Activated T-cell treated with anti-CD3 and anti-CD28 coated beads for 4 hours (primary cell): ENCODE results near the gene SELENOT.
"Not testable (repeated sequence)": the region's sequence is repeated elsewhere in the genome, so short reads cannot be mapped to it uniquely, and the experiment has no call there.

ENCODE experiments used
- DNase-seq: peaks from one replicate; pipeline ENCODE4 v3.0.0-alpha.2; 2020

The SELENOT gene

GRCh38 chr3:150609988-150610387, 6.9 kb downstream of the SELENOT start:
- no peak for DNase-seq

GRCh38 chr3:150610785-150611184, 7.7 kb downstream of the SELENOT start:
- DNase-seq, result no peak

- no peak for DNase-seq
Observed at GRCh38 chr3:150611666-150612065, 8.5 kb downstream of the SELENOT start.

GRCh38 chr3:150612494-150612893, 9.4 kb downstream of the SELENOT start:
- no peak for DNase-seq

- no peak for DNase-seq
Observed at GRCh38 chr3:150613034-150613433, 9.9 kb downstream of the SELENOT start.

GRCh38 chr3:150613709-150614480, 10.8 kb downstream of the SELENOT start:
- DNase-seq, result no peak

DNA sequence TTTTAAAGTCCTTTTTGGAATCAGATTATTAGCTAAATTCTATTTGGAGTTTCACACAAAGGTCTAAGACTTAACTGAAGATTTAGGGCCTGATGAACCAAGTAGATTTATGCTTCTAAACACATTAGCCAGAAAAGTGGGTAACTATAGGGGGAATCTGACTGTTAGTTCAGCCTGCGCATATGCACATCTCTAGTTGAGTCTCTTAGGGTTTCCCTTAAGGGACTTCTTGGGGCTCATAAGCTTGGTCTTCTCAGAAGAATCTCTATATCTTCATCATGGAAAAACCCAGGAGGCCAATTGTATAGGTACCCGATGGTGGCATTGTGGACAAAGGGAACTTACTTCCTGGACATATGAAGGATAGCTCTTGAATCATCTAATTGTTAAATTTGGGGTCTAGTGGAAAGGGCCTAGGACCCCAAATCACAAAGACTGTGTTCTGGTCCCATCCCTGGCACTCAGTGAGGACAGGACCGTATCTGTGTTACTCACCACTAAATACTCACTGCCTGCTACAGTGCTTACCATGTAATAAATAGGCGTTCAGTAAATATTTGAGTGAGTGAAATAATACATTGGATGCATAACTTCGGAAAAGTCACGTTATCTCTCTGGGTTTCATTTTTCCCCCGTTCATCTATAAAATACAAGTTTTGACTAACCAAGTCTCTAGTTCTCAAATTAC, 17.0 kb downstream of the SELENOT start:
- no peak for DNase-seq

DNA sequence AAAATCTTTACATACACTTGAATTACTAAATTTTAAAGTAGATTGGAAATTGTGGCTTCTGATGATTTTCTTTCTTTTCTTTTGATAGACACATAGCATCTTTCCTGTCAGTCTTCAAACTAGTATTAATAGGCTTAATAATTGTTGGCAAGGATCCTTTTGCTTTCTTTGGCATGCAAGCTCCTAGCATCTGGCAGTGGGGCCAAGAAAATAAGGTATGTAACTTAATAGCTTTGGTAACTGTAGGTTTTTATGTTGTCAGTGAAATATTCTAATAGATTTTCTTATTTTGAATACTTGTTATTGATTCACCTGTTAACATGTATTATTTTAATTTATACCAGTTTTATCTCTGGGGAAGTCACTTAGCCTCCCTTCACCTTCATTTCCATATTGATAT, 19.8 kb downstream of the SELENOT start:
- DNase-seq, result not testable (repeated sequence)

DNA sequence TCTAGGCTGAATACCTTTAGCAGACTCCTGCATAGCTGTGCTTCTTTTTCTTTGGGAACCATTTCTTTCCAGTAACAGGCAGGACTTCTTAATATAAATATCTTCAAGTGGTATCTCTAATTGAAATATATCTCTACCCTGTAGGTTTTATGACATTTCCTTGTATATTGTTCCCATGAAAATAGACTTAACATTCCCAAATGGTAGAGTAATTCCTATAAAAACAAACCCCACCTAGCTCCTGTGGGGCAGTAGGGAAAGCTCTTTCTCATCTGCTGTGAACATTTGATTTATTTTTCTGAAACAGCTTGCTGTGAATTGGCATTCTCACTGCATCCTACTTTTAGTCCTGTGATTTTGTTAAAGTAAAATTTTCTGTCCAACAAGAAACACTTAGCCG, 20.8 kb downstream of the SELENOT start:
- DNase-seq, result no peak

DNA sequence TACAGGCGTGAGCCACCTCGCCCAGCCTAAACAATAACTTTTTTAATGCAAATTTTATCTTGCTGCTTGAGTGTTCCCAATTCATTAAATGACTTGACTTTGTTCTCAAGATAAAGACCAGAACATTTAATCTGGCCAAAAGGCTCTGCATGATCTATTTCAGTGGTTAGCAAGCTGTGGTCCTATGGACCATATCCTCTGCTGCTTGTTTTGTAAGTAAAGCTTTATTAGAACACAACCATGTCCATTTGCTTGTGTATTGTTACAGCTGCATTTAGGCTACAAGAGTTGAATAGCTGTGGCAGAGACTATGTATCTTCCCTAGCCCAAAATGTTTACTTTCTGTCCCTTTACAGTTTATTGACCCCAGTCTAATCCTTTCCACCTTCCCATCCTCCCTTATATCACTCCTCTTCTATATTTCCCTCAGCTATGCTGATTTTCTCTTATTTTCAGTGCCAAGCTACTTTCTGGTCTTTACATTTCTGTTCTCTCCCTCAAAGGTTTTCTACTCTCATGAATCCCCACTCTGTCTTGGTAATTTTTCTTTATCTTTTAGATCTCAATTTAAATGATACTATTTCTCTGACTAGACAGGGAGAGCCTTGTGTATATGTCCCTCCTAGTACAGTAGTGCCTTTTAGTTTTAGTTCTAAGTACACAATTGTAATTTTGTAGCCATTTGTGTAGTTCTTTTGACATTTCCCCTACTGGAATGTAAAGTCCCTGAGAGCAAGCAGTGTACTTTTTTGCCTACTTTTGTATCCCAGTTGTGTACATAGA, 23.2 kb downstream of the SELENOT start:
- DNase-seq, result no peak

- no peak for DNase-seq
Observed at GRCh38 chr3:150627557-150627956, 24.4 kb downstream of the SELENOT start.

DNA sequence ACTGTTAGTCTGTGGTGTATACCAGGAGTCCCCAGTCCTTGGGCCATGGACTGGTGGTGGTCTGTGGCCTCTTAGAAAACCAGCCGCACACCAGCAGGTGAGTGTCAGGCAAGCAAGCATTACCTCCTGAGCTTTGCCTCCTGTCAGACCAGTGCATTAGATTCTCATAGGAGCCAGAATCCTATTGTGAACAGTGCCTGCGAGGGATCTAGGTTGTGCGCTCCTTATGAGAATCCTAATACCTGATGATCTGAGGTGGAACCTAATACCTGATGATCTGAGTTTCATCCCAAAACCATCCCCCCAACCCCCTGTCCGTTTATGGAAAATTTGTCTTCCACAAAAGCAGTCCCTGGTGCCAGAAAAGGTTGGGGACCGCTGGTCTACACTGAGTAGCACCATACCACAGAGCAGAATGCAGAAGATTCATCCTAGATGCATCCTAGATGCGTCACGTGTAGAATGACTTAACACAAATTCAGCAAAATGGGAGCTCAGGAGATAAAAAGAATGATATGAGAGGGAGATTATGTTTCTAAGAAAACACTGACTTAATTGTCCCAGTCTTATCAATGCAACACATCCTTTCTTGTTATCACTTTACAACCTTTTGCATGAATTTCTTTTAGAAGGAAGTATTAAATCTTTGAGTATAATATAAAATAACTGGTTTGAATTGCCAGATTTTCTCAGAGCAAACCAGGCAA, 28.5 kb downstream of the SELENOT start:
- DNase-seq, result no peak

DNA sequence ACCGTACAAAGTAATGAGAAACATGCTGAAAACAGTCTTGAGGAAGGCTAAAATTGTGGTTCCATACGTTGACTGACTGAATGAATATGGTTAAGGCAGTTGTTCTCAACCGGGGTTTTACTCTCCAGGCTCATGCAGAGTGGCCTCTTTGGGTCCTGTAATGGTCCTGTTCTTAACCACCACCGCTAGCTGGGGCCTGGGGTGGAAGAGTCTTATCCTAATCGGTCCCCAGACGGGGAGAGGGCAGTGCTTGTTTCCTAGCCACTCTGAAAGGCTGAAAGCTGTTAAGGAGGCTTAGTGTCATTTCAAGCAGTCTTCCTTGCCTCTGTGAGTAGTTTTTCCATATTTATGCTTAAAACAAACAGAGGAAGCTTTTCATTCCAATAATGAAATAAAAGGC, 32.0 kb downstream of the SELENOT start:
- no peak for DNase-seq

DNA sequence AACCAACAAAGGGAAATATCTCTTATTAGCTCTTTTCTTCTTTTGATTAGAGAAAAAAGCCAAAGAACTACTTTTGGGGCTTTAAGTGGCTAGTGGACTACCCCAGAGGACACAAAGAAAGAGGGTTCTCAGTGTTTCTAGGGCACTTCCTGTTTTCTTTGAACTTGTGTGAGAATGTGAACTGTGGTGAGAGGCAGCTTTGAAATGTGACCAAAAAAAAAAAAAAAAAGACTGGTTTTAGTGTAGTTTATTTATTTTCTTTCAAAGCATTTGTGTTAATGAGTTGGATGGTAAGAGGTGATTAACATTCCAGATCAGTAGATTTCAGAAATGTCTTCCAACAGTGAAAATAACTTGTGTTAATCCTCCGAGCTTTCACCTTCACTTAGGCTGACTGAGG, 32.4 kb downstream of the SELENOT start:
- no peak for DNase-seq

GRCh38 chr3:150636258-150636657, 33.1 kb downstream of the SELENOT start:
- DNase-seq, result no peak

- DNase-seq, result no peak
Observed at GRCh38 chr3:150639262-150639661, 36.1 kb downstream of the SELENOT start.

- DNase-seq, result no peak
Observed at GRCh38 chr3:150640256-150640655, 37.1 kb downstream of the SELENOT start.

DNA sequence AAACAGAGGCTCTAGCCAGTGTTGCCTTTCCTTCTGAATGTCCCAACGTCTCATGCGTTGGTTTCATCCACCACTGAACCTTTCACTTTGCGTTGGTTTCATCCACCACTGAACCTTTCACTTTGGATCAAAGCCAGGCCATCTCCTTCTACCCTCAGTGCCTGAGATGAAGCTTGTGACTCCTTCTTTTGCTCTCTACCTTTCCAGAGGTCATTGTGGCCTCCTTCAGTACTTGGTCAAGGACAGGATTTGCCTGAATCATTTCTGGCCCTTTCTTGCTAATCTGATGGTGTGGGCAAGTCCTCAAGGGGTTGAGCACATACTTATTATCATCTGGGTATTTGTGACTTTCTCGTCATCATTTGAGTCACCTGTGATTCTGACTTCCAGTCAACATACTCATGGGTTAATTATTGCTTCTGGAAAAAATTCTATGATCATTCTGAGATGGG, 50.0 kb downstream of the SELENOT start:
- no peak for DNase-seq

GRCh38 chr3:150656316-150656715, 53.2 kb downstream of the SELENOT start:
- DNase-seq, result no peak

DNA sequence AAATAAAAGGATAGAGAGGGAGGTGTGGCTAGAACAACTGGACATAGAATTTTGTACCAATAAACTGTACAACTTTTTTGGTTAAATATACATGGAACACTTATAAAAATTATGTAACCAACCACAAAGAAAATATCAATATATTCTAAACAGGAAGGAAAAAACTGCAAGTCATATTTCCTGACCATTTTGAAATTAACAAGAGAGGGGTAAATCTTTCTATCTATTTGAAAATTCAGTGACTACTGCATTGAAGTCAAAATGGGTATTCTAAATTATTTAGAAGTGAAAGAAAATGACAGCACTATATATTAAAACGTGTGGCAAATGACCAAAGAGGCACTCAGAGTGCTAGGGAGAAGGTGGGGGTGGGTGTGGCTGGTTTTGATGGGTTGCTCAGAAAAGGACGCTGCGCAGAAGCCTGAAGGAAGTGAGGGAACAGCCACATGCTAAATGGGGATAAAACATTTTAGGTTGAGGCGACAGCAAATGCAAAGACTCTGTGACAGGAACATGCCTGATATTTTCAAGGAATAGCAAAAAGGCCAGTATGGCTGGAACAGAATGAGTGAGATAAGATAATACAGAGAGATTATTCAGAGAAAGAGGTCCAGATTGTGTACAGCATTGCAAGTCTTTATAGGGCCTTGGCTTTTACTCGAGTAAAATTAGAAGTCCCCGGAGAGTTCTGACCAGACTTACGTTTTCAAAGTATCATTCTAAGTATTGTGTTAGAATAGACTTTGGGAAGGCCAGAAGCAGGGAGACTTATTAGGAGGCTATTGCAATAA, 59.5 kb downstream of the SELENOT start:
- no peak for DNase-seq

DNA sequence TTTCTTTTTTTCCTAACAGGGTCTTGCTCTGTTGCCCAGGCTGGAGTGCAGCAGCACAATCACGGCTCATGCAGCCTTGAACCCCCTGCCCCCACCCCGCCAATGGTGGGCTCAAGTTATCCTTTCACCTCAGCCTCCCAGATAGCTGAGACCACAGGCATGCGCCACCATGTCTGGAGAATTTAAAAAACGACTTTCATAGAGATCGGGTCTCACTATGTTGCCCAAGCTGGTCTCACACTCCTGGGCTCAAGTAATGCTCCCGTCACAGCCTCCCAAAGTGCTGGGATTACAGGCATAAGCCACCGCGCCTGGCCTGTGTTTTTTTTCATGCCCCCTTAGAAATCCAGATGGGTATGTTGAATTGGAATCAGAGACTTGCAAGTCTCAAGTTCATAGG, 60.3 kb downstream of the SELENOT start:
- DNase-seq, result no peak

- no peak for DNase-seq
Observed at GRCh38 chr3:150666167-150666566, 63.0 kb downstream of the SELENOT start.
